Activated B cell treated with CpG ODN at 0.5 μM for 24 hours (primary cell): ENCODE results near the gene SLC15A1. TPM values are rescaled to one million over a fixed set of nuclear protein-coding genes. Genes with fewer than 3 reads are reported as not detected.

ENCODE experiments used
- ATAC-seq: fragments of 200-7000 bp; cut with Tn5 transposase; one replicate; pipeline ENCODE4 v1.10.0; 2021; ENCODE audit warnings: low read depth, mild to moderate bottlenecking, moderate library complexity
- CTCF ChIA-PET: fragments of 350-600 bp; sonication (Branson Sonifier 250); formaldehyde crosslinking; loops from one replicate; lab custom pipeline; 2021; ENCODE audit warnings: antibody characterized with exemption; lab: Charles Lee
- POLR2A ChIA-PET: fragments of 350-600 bp; sonication (Branson Sonifier 250); formaldehyde crosslinking; loops from one replicate; lab custom pipeline; 2021; ENCODE audit warnings: antibody characterized with exemption; lab: Charles Lee
- DNase-seq: peaks from one replicate; pipeline ENCODE4 v3.0.0; 2022
- H3K27ac Mint-ChIP-seq: one replicate; pipeline ENCODE4 v1.8.0; 2020; ENCODE audit warnings: mixed read lengths
- H3K27me3 Mint-ChIP-seq: one replicate; pipeline ENCODE4 v1.8.0; 2021; ENCODE audit warnings: mixed read lengths
- H3K36me3 Mint-ChIP-seq: one replicate; pipeline ENCODE4 v1.8.0; 2021; ENCODE audit warnings: low read depth, mixed read lengths
- H3K4me1 Mint-ChIP-seq: one replicate; pipeline ENCODE4 v1.8.0; 2021; ENCODE audit warnings: mixed read lengths
- H3K4me3 Mint-ChIP-seq: one replicate; pipeline ENCODE4 v1.8.0; 2020; ENCODE audit warnings: mild to moderate bottlenecking, mixed read lengths
- H3K9me3 Mint-ChIP-seq: one replicate; pipeline ENCODE4 v1.8.0; 2020; ENCODE audit warnings: mixed read lengths
- CTCF ChIP-seq: fragments of 200-600 bp; IDR thresholded peaks from one replicate; pipeline ENCODE4 v1.8.0; 2022; ENCODE audit warnings: antibody characterized with exemption, mild to moderate bottlenecking
- intact Hi-C: fragments of 100-400 bp; cut with micrococcal nuclease; formaldehyde crosslinking; loops from one replicate; pipeline ENCODE4 v1.15.1; 2024
- total RNA-seq: library from RNA; stranded (reverse); gene quantifications from 2 replicates; pipeline ENCODE4 v1.2.3, GENCODE V29; 2022

The SLC15A1 gene
- total RNA-seq, 1 donor from 2014 or later = not detected

GRCh38 chr13:98652276-98652675, 100.2 kb downstream of the SLC15A1 start:
- POLR2A ChIA-PET = no interaction called here
- CTCF ChIA-PET = interaction anchor here (0.9 to 6.0 kb wide), 21 partner anchors 13 to 210 kb away, joined by 3 to 155 read pairs (median 7); partner anchors contain the start of gene STK24
- no peak overlapping the region for H3K27ac Mint-ChIP-seq

GRCh38 chr13:98651744-98652143, 100.7 kb downstream of the SLC15A1 start:
- no peak for DNase-seq
- ChIA-PET POLR2A (no interaction called here), CTCF (interaction anchor here (1.4 to 6.0 kb wide), 6 partner anchors 14 to 796 kb away, joined by 4 to 155 read pairs (median 8); no protein-coding TSS in a partner anchor)
- no peak for ATAC-seq
- peaks cover 6% of the 10 kb centered on the region for H3K27me3 Mint-ChIP-seq
- H3K9me3 Mint-ChIP-seq = no peaks in the 10 kb centered on the region
- H3K36me3 Mint-ChIP-seq = no peaks in the 10 kb centered on the region
- H3K27ac Mint-ChIP-seq = no peak overlapping the region
- no peak overlapping the region for H3K4me3 Mint-ChIP-seq
- no peak for TF ChIP-seq CTCF
- intact Hi-C loops = loop anchor here (2.0 to 5.0 kb wide), 4 partner anchors 81 to 191 kb away; no protein-coding TSS in a partner anchor
- H3K4me1 Mint-ChIP-seq = peaks cover 5% of the 10 kb centered on the region

More at GRCh38 chr13:98652276-98652675, 100.2 kb downstream of the SLC15A1 start:
- no peak for TF ChIP-seq CTCF
- intact Hi-C loops = loop anchor here (2.0 to 5.0 kb wide), 4 partner anchors 81 to 191 kb away; no protein-coding TSS in a partner anchor
- H3K9me3 Mint-ChIP-seq = no peaks in the 10 kb centered on the region
- H3K4me1 Mint-ChIP-seq = peaks cover 5% of the 10 kb centered on the region
- peaks cover 4% of the 10 kb centered on the region for H3K27me3 Mint-ChIP-seq
- H3K36me3 Mint-ChIP-seq = no peaks in the 10 kb centered on the region
- ATAC-seq = no peak
- H3K4me3 Mint-ChIP-seq = no peak overlapping the region
- DNase-seq = no peak

- ATAC-seq (no peak), DNase-seq (no peak)
- Mint-ChIP-seq H3K9me3 (no peaks in the 10 kb centered on the region), H3K4me3 (no peak overlapping the region), H3K27ac (no peak overlapping the region), H3K27me3 (peaks cover 10% of the 10 kb centered on the region), H3K36me3 (no peaks in the 10 kb centered on the region), H3K4me1 (peaks cover 5% of the 10 kb centered on the region)
- intact Hi-C loops = loop anchor here (5.0 kb wide), 1 partner anchor 108 kb away; no protein-coding TSS in a partner anchor
- CTCF ChIA-PET = interaction anchor here (1.4 to 6.0 kb wide), 4 partner anchors 15 to 795 kb away, joined by 4 to 155 read pairs (median 6); no protein-coding TSS in a partner anchor
- TF ChIP-seq CTCF = no peak
- POLR2A ChIA-PET = no interaction called here
These were observed 101.9 kb downstream of the SLC15A1 start for GRCh38 chr13:98650396-98651107.

GRCh38 chr13:98649861-98650260, 102.6 kb downstream of the SLC15A1 start:
- no peaks in the 10 kb centered on the region for H3K9me3 Mint-ChIP-seq
- CTCF ChIA-PET = interaction anchor here (6.0 kb wide), 1 partner anchor 204 kb away, joined by 155 read pairs; no protein-coding TSS in a partner anchor

More at GRCh38 chr13:98649861-98650260, 102.6 kb downstream of the SLC15A1 start:
- H3K4me1 Mint-ChIP-seq = peaks cover 5% of the 10 kb centered on the region
- no peak for DNase-seq
- intact Hi-C loops = loop anchor here (5.0 kb wide), 1 partner anchor 108 kb away; no protein-coding TSS in a partner anchor
- no peak overlapping the region for H3K4me3 Mint-ChIP-seq
- ATAC-seq = no peak
- H3K27ac Mint-ChIP-seq = no peak overlapping the region
- POLR2A ChIA-PET = no interaction called here
- peaks cover 10% of the 10 kb centered on the region for H3K27me3 Mint-ChIP-seq
- no peak for TF ChIP-seq CTCF
- no peaks in the 10 kb centered on the region for H3K36me3 Mint-ChIP-seq
